Lung (tissue), 12 donors: Measurements from ENCODE around the gene ADAMTS2. TPM values are rescaled to one million over a fixed set of nuclear protein-coding genes. Genes with fewer than 3 reads are reported as not detected.

ENCODE experiments used
- ATAC-seq: fragments of 200-7000 bp; cut with Tn5 transposase; one replicate; pipeline ENCODE4 v1.9.1; 2020; ENCODE audit warnings: moderate number of reproducible peaks; ENCODE audit not compliant: insufficient read depth, low FRiP score
- DNase-seq, 3 donors: peaks; one replicate each; pipeline ENCODE4 v3.0.0-alpha.2; 2013 to 2017
- H3K27ac ChIP-seq, 2 donors: one replicate each; pipeline ENCODE4 v1.5.1; 2013; ENCODE audit warnings: mild to moderate bottlenecking in 2 of 2, moderate library complexity in 2 of 2, control low read depth in 1 of 2, inconsistent platforms in 1 of 2, low read depth in 1 of 2, low read length in 1 of 2
- H3K27me3 ChIP-seq, 3 donors: one replicate each; pipeline ENCODE4 v1.5.1; 2013; ENCODE audit warnings: low read length in 2 of 3; ENCODE audit not compliant: control insufficient read depth in 3 of 3, insufficient read depth in 3 of 3
- H3K36me3 ChIP-seq, 4 donors: one replicate each; pipeline ENCODE4 v1.5.1; 2013; ENCODE audit warnings: low read length in 4 of 4, mild to moderate bottlenecking in 1 of 4, moderate library complexity in 1 of 4; ENCODE audit not compliant: control insufficient read depth in 4 of 4, insufficient read depth in 4 of 4
- H3K4me1 ChIP-seq, 5 donors: one replicate each; pipeline ENCODE4 v1.5.1; 2013; ENCODE audit warnings: low read length in 5 of 5, mild to moderate bottlenecking in 2 of 5, moderate library complexity in 1 of 5; ENCODE audit not compliant: control insufficient read depth in 5 of 5, insufficient read depth in 5 of 5
- H3K4me3 ChIP-seq: one replicate; pipeline ENCODE4 v1.5.1; 2013; ENCODE audit warnings: mild to moderate bottlenecking, control low read depth, moderate library complexity
- H3K9ac ChIP-seq, 2 donors: one replicate each; pipeline ENCODE4 v1.5.1; 2013; ENCODE audit warnings: low read length in 2 of 2, control low read depth in 1 of 2; ENCODE audit not compliant: insufficient read depth in 1 of 2
- H3K9me3 ChIP-seq, 4 donors: one replicate each; pipeline ENCODE4 v1.5.1; 2013; ENCODE audit warnings: low read length in 3 of 4, mild to moderate bottlenecking in 1 of 4, moderate library complexity in 1 of 4; ENCODE audit not compliant: control insufficient read depth in 4 of 4, insufficient read depth in 3 of 4
- CTCF ChIP-seq: IDR thresholded peaks from 2 replicates; pipeline ENCODE4 v1.5.1; 2012; ENCODE audit warnings: mild to moderate bottlenecking; ENCODE audit errors: control extremely low read depth, extremely low read depth
- WGBS, 2 donors: extraction: QIAGEN DNeasy Blood & Tissue Kit; methylation state at CpG; one replicate each; pipeline ENCODE4 v1.1.7; 2013; 5-methylcytosine and 5-hydroxymethylcytosine counted together
- polyA plus RNA-seq, 2 donors: library from polyadenylated mRNA; stranded (reverse); fragments of 200-250 nt; gene quantifications; one replicate each; pipeline ENCODE4 v1.2.1, GENCODE V29; 2013
- total RNA-seq, 2 donors: library from RNA; depleted of rRNA in 1 of 2; stranded (reverse); fragments of >200 nt in 1 of 2; gene quantifications; one replicate each; pipeline ENCODE4 v1.2.1, GENCODE V29; 2014 to 2021
- donor health status: control.
- donor health status: control.
- donor health status: Bipolar disorder and iron deficiency.
- donor health status: healthy.
- donor health status: DM: yes; HTN: yes; CAD: no.

Gene ADAMTS2
- total and polyA plus RNA-seq, 4 donors = 9.3 to 45.5 (median 28.7) TPM

- H3K36me3 ChIP-seq = no peaks in the 10 kb centered on the region
- H3K27me3 ChIP-seq = no peaks in the 10 kb centered on the region
- peaks cover 0 to 17% (median 0%) of the 10 kb centered on the region in 4 donors for H3K9me3 ChIP-seq
- no peak for ATAC-seq
- H3K4me3 ChIP-seq = no peak overlapping the region
- H3K4me1 ChIP-seq = peaks cover 0 to 15% (median 0%) of the 10 kb centered on the region in 5 donors
- no peak overlapping the region for H3K9ac ChIP-seq
- no peak for TF ChIP-seq CTCF
- WGBS, 2 donors = 85 to 91% methylated on average over 8 of the region's 8 CpGs
- H3K27ac ChIP-seq = no peak overlapping the region
- no peak for DNase-seq
Observed at GRCh38 chr5:179235416-179236400, 109.6 kb downstream of the ADAMTS2 start.

- no peaks in the 10 kb centered on the region for H3K27me3 ChIP-seq
- H3K36me3 ChIP-seq = no peaks in the 10 kb centered on the region
- H3K4me3 ChIP-seq = no peak overlapping the region
- WGBS, 2 donors = 88 to 89% methylated on average over 12 of the region's 12 CpGs
- no peak for ATAC-seq
- peaks cover 0 to 17% (median 0%) of the 10 kb centered on the region in 4 donors for H3K9me3 ChIP-seq
- DNase-seq = no peak
- no peak overlapping the region for H3K27ac ChIP-seq
- no peak for TF ChIP-seq CTCF
- no peak overlapping the region for H3K9ac ChIP-seq
- H3K4me1 ChIP-seq = peaks cover 0 to 15% (median 0%) of the 10 kb centered on the region in 5 donors
Observed at GRCh38 chr5:179234563-179235135, 110.6 kb downstream of the ADAMTS2 start.

DNA sequence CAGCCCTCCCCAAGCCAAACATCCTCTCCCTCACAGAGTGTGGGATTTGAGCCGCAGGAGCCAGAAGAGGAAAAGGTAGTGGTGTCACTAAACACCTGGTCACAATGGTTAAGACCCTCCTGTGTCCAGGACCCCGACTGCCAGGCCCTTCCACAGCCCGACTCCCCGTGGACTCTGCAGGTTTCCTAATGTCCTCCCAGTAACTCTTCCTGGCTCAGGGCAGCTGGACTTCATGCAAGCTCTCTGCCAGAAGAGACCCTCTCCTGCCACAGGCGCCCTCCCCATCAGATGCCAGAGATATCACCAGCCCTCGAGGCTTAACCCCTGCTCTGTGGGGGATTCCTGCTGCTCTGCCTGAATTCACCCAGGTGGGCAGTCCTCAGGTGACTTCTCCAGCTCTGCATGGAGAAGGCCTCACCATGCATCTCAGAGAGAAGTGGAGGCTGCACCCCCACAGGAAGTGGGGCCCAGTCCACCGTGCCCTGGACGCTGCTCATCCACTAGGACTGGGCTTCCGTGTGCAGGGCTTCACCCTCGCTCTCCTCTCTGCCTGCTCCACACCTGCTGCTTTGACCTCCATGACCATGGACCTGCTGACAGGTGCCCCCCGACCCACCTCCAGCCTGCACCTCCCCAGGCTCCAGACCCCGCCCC lies 111.2 kb downstream of the ADAMTS2 start:
- no peak for DNase-seq
- TF ChIP-seq CTCF = no peak

More for the DNA sequence above, 111.2 kb downstream of the ADAMTS2 start:
- WGBS, 2 donors = 65 to 70% methylated on average over 11 to 12 of the region's 12 CpGs
- no peaks in the 10 kb centered on the region for H3K27me3 ChIP-seq
- H3K9me3 ChIP-seq = peaks cover 0 to 17% (median 0%) of the 10 kb centered on the region in 4 donors
- ATAC-seq = no peak
- H3K36me3 ChIP-seq = no peaks in the 10 kb centered on the region
- no peak overlapping the region for H3K4me3 ChIP-seq
- no peak overlapping the region for H3K9ac ChIP-seq
- H3K27ac ChIP-seq = no peak overlapping the region
- H3K4me1 ChIP-seq = peaks cover 0 to 15% (median 0%) of the 10 kb centered on the region in 5 donors
